Endothelial cell (in vitro differentiated cells): Measurements from ENCODE around the gene ROCK2. TPM values are rescaled to one million over a fixed set of nuclear protein-coding genes. Genes with fewer than 3 reads are reported as not detected.
A peak's percentile ranks its signal among the peaks of the same experiment; 100 is the strongest.

Experiments
- DNase-seq: peaks from one replicate; pipeline ENCODE4 v3.0.0; 2021; ENCODE audit warnings: low spot score
- H3K27ac Mint-ChIP-seq: one replicate; pipeline ENCODE4 v1.8.0; 2021; ENCODE audit warnings: mixed read lengths, inconsistent platforms; ENCODE audit not compliant: unreplicated experiment
- H3K27me3 Mint-ChIP-seq: one replicate; pipeline ENCODE4 v1.8.0; 2021; ENCODE audit warnings: mild to moderate bottlenecking, moderate library complexity, mixed read lengths, inconsistent platforms; ENCODE audit not compliant: unreplicated experiment
- H3K36me3 Mint-ChIP-seq: one replicate; pipeline ENCODE4 v1.8.0; 2021; ENCODE audit warnings: mild to moderate bottlenecking, low read depth, mixed read lengths, inconsistent platforms; ENCODE audit not compliant: unreplicated experiment
- H3K4me1 Mint-ChIP-seq: one replicate; pipeline ENCODE4 v1.8.0; 2021; ENCODE audit warnings: mild to moderate bottlenecking, mixed read lengths, inconsistent platforms; ENCODE audit not compliant: unreplicated experiment
- H3K4me3 Mint-ChIP-seq: one replicate; pipeline ENCODE4 v1.8.0; 2021; ENCODE audit warnings: mild to moderate bottlenecking, mixed read lengths, inconsistent platforms; ENCODE audit not compliant: unreplicated experiment
- H3K9me3 Mint-ChIP-seq: one replicate; pipeline ENCODE4 v1.8.0; 2021; ENCODE audit warnings: mixed read lengths, inconsistent platforms; ENCODE audit not compliant: unreplicated experiment
- total RNA-seq: library from RNA; stranded (reverse); fragmentation: NEBNext Ultra II Directional; extraction: Animal tissue kit (Norgen Biotek cat#: 25700); gene quantifications from one replicate; pipeline ENCODE4 v1.2.1, GENCODE V29; 2021; ENCODE audit not compliant: unreplicated experiment
- TF ChIP-seq, protein P1 (sequence below): fragments of 200-600 bp; sonication (generic); IDR thresholded peaks from one replicate; pipeline ENCODE4 v1.5.0; 2021; ENCODE audit warnings: antibody characterized with exemption; ENCODE audit not compliant: unreplicated experiment

ROCK2 gene
- total RNA-seq, 1 donor from 2014 or later = 52.8 TPM

DNA sequence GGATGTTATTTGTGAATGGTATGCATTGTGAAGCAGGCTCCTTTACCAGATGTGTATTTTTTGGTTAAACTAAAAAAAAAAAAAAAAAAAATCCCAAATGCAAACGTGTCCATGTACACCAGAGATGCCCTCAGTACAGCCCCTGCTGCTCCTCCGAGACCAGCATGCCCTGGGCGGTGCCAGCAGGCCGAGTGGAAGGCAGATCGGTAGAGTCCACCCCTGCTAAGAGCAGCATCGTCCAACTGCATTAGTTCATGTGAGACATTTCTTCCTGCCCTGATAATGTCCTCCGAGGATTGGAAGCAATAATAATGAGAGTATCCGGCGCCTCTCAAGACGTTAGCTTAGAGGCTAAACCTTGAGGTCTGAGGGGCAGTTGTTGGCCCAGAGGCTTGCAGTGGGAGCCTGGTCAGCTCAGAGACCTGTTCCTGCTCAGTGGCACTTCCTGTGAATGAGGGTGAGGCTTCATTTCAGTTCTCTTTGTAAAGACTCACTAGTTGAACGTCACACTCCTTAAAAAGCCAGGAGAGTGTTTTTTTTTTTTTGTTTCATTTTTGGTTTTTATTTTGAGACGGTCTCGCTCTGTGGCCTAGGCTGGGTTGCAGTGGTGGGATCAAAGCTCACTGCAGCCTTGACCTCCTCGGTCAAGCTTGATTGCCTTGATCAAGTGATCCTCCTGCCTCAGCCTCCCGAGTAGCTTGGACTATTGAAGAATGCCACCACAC is 183.5 kb downstream of the ROCK2 start:
- H3K4me3 Mint-ChIP-seq = no peak overlapping the region
- no peaks in the 10 kb centered on the region for H3K9me3 Mint-ChIP-seq
- TF ChIP-seq, protein P1, sequence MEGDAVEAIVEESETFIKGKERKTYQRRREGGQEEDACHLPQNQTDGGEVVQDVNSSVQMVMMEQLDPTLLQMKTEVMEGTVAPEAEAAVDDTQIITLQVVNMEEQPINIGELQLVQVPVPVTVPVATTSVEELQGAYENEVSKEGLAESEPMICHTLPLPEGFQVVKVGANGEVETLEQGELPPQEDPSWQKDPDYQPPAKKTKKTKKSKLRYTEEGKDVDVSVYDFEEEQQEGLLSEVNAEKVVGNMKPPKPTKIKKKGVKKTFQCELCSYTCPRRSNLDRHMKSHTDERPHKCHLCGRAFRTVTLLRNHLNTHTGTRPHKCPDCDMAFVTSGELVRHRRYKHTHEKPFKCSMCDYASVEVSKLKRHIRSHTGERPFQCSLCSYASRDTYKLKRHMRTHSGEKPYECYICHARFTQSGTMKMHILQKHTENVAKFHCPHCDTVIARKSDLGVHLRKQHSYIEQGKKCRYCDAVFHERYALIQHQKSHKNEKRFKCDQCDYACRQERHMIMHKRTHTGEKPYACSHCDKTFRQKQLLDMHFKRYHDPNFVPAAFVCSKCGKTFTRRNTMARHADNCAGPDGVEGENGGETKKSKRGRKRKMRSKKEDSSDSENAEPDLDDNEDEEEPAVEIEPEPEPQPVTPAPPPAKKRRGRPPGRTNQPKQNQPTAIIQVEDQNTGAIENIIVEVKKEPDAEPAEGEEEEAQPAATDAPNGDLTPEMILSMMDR = no peak
- DNase-seq = no peak
- peaks cover 3% of the 10 kb centered on the region for H3K4me1 Mint-ChIP-seq
- H3K27ac Mint-ChIP-seq = no peak overlapping the region
- H3K36me3 Mint-ChIP-seq = peaks cover 3% of the 10 kb centered on the region
- peaks cover 22% of the 10 kb centered on the region for H3K27me3 Mint-ChIP-seq

DNA sequence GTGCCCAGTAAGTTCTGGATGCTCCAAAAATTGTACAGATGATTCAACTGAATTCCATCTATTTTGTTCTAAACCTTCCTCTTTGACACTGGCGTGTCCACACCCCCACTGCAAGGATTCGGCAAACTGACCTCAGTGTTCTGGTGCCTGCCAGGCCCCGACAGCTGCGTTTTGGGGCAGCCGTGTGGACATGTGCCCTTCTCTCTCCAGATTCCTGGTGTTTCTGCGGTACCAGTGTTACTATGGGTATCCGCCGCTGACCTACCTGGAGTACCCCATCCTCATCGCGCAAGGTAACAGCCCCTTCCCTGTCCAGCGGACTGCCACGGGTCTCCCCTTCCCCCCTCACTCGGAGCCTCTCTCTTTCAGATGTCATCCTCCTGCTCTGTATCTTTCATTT is 184.2 kb downstream of the ROCK2 start:
- DNase-seq = no peak
- Mint-ChIP-seq H3K4me1 (peaks cover 4% of the 10 kb centered on the region), H3K27me3 (peaks cover 23% of the 10 kb centered on the region), H3K4me3 (no peak overlapping the region), H3K36me3 (peaks cover 4% of the 10 kb centered on the region), H3K27ac (no peak overlapping the region), H3K9me3 (no peaks in the 10 kb centered on the region)
- TF ChIP-seq, protein P1 = no peak

DNA sequence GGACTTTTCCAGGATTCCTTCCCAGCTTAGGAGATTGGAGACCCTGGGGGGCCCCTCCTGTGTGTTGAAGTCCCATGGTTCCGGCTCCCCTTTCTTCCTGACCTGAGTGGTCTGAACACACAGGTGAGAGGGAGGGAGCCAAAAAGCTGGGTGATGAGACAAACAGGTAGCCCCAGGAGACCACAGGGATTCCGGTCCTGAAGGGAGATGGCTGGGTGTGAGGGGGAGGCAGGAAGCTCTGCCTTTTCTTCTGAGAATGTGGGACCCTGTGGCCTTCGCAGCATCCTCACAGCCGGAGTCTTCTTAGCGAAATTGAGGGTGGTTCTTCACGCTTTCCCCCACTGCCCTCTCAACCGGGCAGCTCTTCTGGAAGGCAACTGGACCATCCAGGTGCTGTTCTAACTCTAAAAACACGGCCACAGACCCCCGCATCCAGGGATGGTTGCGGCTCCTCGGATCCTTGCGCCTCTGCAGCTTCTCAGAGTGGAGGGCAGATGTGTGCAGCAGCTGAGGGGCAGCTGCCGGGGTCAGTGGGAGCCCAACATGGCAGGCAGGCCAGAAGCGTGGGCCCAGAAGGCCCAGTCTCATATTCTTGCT is 184.8 kb downstream of the ROCK2 start:
- Mint-ChIP-seq H3K4me1 (peaks cover 4% of the 10 kb centered on the region), H3K27me3 (peaks cover 23% of the 10 kb centered on the region), H3K27ac (no peak overlapping the region), H3K9me3 (no peaks in the 10 kb centered on the region), H3K4me3 (no peak overlapping the region), H3K36me3 (peaks cover 4% of the 10 kb centered on the region)
- no peak for DNase-seq
- TF ChIP-seq, protein P1 = no peak

DNA sequence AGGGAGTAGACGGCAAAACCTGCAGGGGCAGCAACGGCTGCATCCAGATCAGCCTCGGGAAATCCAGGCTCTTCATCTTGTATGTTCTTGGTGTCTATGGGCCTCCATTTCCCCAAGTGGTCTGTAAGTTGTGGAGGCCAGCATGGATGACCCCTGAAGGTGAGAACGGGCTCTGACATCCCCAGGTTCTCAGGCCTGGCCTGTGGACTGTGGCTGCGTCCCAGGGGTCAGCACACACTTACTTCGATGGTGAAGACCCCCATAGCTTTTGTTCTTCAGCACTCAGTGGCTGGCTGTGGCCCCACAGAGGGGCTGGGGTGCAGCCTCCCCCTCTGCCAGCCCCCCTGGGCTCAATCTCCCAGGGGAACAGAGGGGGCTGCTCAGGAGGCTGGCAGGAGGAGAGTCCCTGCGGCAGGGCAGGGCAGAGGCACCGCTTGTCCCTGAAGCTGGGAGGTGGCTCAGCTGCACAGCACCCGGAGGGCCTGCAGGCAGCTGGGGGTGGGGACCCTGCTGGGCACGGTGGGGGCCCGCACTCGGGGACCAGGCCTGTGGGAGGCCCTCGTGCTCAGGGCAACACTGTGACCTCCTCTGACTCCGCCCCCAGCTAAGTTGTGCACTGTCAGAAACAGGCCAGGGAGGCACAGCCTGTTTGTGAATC is 185.4 kb downstream of the ROCK2 start:
- Mint-ChIP-seq H3K4me3 (no peak overlapping the region), H3K27ac (peak overlapping the region; percentile 42), H3K4me1 (peaks cover 9% of the 10 kb centered on the region), H3K9me3 (no peaks in the 10 kb centered on the region), H3K27me3 (peaks cover 26% of the 10 kb centered on the region), H3K36me3 (peaks cover 4% of the 10 kb centered on the region)
- TF ChIP-seq, protein P1 = no peak
- DNase-seq = no peak

DNA sequence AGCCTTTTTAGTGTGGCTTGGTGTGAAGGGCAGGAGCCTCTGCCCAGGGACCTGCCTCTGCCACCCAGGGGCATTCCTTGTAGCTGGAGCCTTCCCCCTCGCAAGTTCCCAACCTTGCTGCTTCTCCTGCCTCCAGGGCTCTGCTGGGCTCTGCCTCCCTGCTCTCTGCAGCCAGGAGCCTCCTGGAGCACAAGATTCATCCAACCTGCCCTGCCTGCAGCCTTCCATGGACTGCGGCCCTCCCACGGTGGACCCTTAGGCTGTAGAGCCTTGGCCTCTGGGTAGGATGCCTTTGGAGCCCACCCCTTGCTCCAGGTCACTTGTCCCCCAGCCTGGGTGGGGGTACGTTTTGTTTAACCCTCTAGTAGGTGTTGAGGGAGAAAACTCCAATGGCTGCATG is 186.7 kb downstream of the ROCK2 start:
- Mint-ChIP-seq H3K27ac (no peak overlapping the region), H3K27me3 (peaks cover 24% of the 10 kb centered on the region), H3K9me3 (no peaks in the 10 kb centered on the region), H3K4me3 (no peak overlapping the region), H3K36me3 (peaks cover 4% of the 10 kb centered on the region), H3K4me1 (peaks cover 9% of the 10 kb centered on the region)
- no peak for DNase-seq
- TF ChIP-seq, protein P1 = no peak
